ENCODE measurements around the gene VWC2.

DNA sequence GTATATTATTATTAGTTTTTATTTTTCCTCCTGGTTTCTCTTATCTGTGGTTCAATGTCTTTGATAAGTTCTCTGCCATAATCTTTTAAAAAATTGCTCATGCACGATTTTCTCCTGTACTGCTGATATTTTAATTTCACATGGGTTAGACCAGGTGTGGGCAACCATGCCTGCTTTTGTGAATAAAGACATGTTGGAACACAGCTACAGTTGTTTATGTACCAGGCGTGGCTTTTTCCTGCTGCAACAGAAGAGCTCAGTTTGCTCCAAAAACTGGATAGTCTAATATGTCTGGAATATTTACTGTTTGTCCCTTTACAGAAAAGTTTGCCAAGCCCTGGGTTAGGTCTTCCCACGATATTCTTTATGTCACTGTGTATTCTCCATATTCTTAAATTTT lies 105.2 kb downstream of the VWC2 start:
- TF ChIP-seq POLR2A (IDR thresholded peaks at IDR 0.05), result no peak
- TF ChIP-seq, protein P1, sequence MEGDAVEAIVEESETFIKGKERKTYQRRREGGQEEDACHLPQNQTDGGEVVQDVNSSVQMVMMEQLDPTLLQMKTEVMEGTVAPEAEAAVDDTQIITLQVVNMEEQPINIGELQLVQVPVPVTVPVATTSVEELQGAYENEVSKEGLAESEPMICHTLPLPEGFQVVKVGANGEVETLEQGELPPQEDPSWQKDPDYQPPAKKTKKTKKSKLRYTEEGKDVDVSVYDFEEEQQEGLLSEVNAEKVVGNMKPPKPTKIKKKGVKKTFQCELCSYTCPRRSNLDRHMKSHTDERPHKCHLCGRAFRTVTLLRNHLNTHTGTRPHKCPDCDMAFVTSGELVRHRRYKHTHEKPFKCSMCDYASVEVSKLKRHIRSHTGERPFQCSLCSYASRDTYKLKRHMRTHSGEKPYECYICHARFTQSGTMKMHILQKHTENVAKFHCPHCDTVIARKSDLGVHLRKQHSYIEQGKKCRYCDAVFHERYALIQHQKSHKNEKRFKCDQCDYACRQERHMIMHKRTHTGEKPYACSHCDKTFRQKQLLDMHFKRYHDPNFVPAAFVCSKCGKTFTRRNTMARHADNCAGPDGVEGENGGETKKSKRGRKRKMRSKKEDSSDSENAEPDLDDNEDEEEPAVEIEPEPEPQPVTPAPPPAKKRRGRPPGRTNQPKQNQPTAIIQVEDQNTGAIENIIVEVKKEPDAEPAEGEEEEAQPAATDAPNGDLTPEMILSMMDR (IDR thresholded peaks at IDR 0.05), result no peak

Measured in body of pancreas (tissue), 4 donors.